Panc1 (cell line): ENCODE measurements around the gene CARTPT. TPM values are rescaled to one million over a fixed set of nuclear protein-coding genes. Genes with fewer than 3 reads are reported as not detected.

ENCODE experiments used
- ATAC-seq: fragments of 200-7000 bp; cut with Tn5 transposase; 2 replicates; pipeline ENCODE4 v1.9.1; 2020; ENCODE audit warnings: mild to moderate bottlenecking, moderate library complexity
- BruUV-seq: library from RNA; stranded (reverse); fragments of 400-500 nt; replicated peaks from 2 replicates; lab custom pipeline; 2021; lab: Mats Ljungman, UMichigan
- CTCF ChIA-PET: fragments of 300-600 bp; sonication (Branson Sonifier 250); formaldehyde crosslinking; loops from one replicate; lab custom pipeline; 2022; ENCODE audit warnings: antibody characterized with exemption; lab: Charles Lee
- POLR2A ChIA-PET: fragments of 300-600 bp; sonication (Branson Sonifier 250); formaldehyde crosslinking; loops from one replicate; lab custom pipeline; 2022; ENCODE audit warnings: antibody characterized with exemption; lab: Charles Lee
- DNase-seq: peaks from one replicate; pipeline ENCODE4 v3.0.0-alpha.2; 2010; ENCODE audit warnings: low read depth, low spot score
- H3K27ac ChIP-seq: 2 replicates; pipeline ENCODE4 v1.5.1; 2011; ENCODE audit warnings: mild to moderate bottlenecking, low read length, inconsistent platforms
- H3K27me3 ChIP-seq: fragments of 200-500 bp; sonication (Bioruptor generic); 2 replicates; pipeline ENCODE4 v1.6.0; 2014; ENCODE audit warnings: low read length, inconsistent platforms; ENCODE audit not compliant: control insufficient read depth, insufficient read depth
- H3K36me3 ChIP-seq: fragments of 200-500 bp; sonication (Bioruptor generic); 2 replicates; pipeline ENCODE4 v1.5.1; 2014; ENCODE audit warnings: inconsistent platforms, mild to moderate bottlenecking, low read length, moderate library complexity; ENCODE audit not compliant: control insufficient read depth, insufficient read depth
- H3K4me1 ChIP-seq: 2 replicates; pipeline ENCODE4 v1.5.1; 2011; ENCODE audit warnings: inconsistent platforms, mild to moderate bottlenecking, low read length, moderate library complexity; ENCODE audit not compliant: control insufficient read depth, insufficient read depth
- H3K4me3 ChIP-seq, 2 experiments: 2 replicates each; pipeline ENCODE4 v1.5.1; 2011 to 2012; ENCODE audit warnings: low read depth in 2 of 2, low read length in 2 of 2, mild to moderate bottlenecking in 2 of 2, inconsistent platforms in 1 of 2, moderate library complexity in 1 of 2
- H3K9me3 ChIP-seq: fragments of 200-500 bp; sonication (Bioruptor generic); 2 replicates; pipeline ENCODE4 v1.5.1; 2014; ENCODE audit warnings: low read depth, mild to moderate bottlenecking, inconsistent platforms, low read length, moderate library complexity; ENCODE audit not compliant: control insufficient read depth, insufficient read depth
- CTCF ChIP-seq: fragments of 450-650 bp; IDR thresholded peaks from 2 replicates; pipeline ENCODE4 v1.5.1; 2017; ENCODE audit warnings: mild to moderate bottlenecking
- POLR2AphosphoS5 ChIP-seq: IDR thresholded peaks from 2 replicates; pipeline ENCODE4 v1.6.1; 2012; ENCODE audit warnings: mild to moderate bottlenecking, low read depth, low read length, moderate library complexity
- REST ChIP-seq, 2 experiments: IDR thresholded peaks; 2 replicates each; pipeline ENCODE4 v1.6.1; 2011 to 2012; ENCODE audit warnings: low read depth in 2 of 2, control low read depth in 1 of 2, low read length in 1 of 2, mild to moderate bottlenecking in 1 of 2, moderate library complexity in 1 of 2; ENCODE audit not compliant: insufficient read depth in 1 of 2
- SIN3A ChIP-seq: IDR thresholded peaks from 2 replicates; pipeline ENCODE4 v1.6.1; 2012; ENCODE audit warnings: low read depth, mild to moderate bottlenecking, low read length, moderate library complexity, borderline replicate concordance; ENCODE audit not compliant: insufficient read depth
- TCF7L2 ChIP-seq: IDR thresholded peaks from 2 replicates; pipeline ENCODE4 v1.6.1; 2011; ENCODE audit warnings: mild to moderate bottlenecking, low read depth, low read length, inconsistent platforms
- in situ Hi-C: cut with HindIII; loops from 2 replicates; pipeline ENCODE4 v1.10.0; 2016; ENCODE audit warnings: low sequenced_read_pairs, low pct_unique_long_range_greater_than_20kb
- intact Hi-C: fragments of 100-400 bp; cut with micrococcal nuclease; formaldehyde crosslinking; loops from one replicate; pipeline ENCODE4 v1.10.0; 2022; ENCODE audit not compliant: unreplicated experiment
- total RNA-seq: library from RNA; stranded (reverse); gene quantifications from one replicate; pipeline ENCODE4 v1.2.1, GENCODE V29; 2021; ENCODE audit not compliant: unreplicated experiment

The CARTPT gene
- total RNA-seq, 1 experiment from 2014 or later = not detected

GRCh38 chr5:71727978-71728377, 8.9 kb downstream of the CARTPT start:
- in situ Hi-C loops = no loop called here
- no TSS peak for BruUV-seq
- no peak for ATAC-seq
- intact Hi-C loops = no loop called here
- no peaks in the 10 kb centered on the region for H3K9me3 ChIP-seq
- H3K4me1 ChIP-seq = no peaks in the 10 kb centered on the region
- CTCF ChIA-PET = no interaction called here
- DNase-seq = no peak
- no peak overlapping the region for H3K27ac ChIP-seq
- no peak overlapping the region for H3K4me3 ChIP-seq
- H3K36me3 ChIP-seq = no peaks in the 10 kb centered on the region
- H3K27me3 ChIP-seq = peaks cover 38% of the 10 kb centered on the region
- TF ChIP-seq POLR2AphosphoS5 (no peak), SIN3A (no peak), REST (IDR thresholded peaks at IDR 0.05; ENCODE audit: insufficient read depth in 1 of 2, low read depth in 2 of 2, low read length in 1 of 2) (no peak), TCF7L2 (no peak), CTCF (no peak)
- POLR2A ChIA-PET = no interaction called here

GRCh38 chr5:71731015-71731414, 11.9 kb downstream of the CARTPT start:
- H3K36me3 ChIP-seq = no peaks in the 10 kb centered on the region
- POLR2A ChIA-PET = no interaction called here
- H3K9me3 ChIP-seq = no peaks in the 10 kb centered on the region
- intact Hi-C loops (no loop called here), in situ Hi-C loops (no loop called here)
- H3K4me3 ChIP-seq = no peak overlapping the region
- peaks cover 22% of the 10 kb centered on the region for H3K27me3 ChIP-seq
- CTCF ChIA-PET = no interaction called here
- TF ChIP-seq REST (IDR thresholded peaks at IDR 0.05; ENCODE audit: insufficient read depth in 1 of 2, low read depth in 2 of 2, low read length in 1 of 2) (no peak), SIN3A (no peak)
- no peak overlapping the region for H3K27ac ChIP-seq
- H3K4me1 ChIP-seq = no peaks in the 10 kb centered on the region
- DNase-seq (no peak), ATAC-seq (no peak)
- BruUV-seq = no TSS peak
